H1 (cell line): ENCODE measurements around the gene ADAMTS17. TPM values are rescaled to one million over a fixed set of nuclear protein-coding genes. Genes with fewer than 3 reads are reported as not detected.

Experiments
- EP300 ChIP-seq, 2 experiments: IDR thresholded peaks; 1 replicate in 1 of 2; 2 replicates in 1 of 2; pipeline ENCODE4 v1.6.1; 2011 to 2012; ENCODE audit warnings: low read depth in 2 of 2, low read length in 2 of 2, mild to moderate bottlenecking in 2 of 2, borderline replicate concordance in 1 of 2, inconsistent platforms in 1 of 2, moderate library complexity in 1 of 2
- JUN ChIP-seq: IDR thresholded peaks from 2 replicates; pipeline ENCODE4 v1.6.1; 2011; ENCODE audit warnings: low read depth, mild to moderate bottlenecking, improper control_type of control experiment, low read length
- KDM1A ChIP-seq: fragments of 200-600, 300-600 bp; sonication (generic); IDR thresholded peaks from 2 replicates; pipeline ENCODE4 v1.7.1; 2016; ENCODE audit warnings: mild to moderate bottlenecking, low read length, borderline replicate concordance
- polyA plus RNA-seq, 7 experiments: library from polyadenylated mRNA; depleted of rRNA in 3 of 7; stranded (reverse) in 5 of 7; unstranded in 2 of 7; fragments of >200 nt in 5 of 7; fragments of 200-250 nt in 2 of 7; gene quantifications; 1 replicate in 5 of 7; 2 replicates in 1 of 7; 4 replicates in 1 of 7; pipeline versions ENCODE4 v1.2.1 to v1.2.3, GENCODE V29; 2011 to 2013; ENCODE audit warnings: missing spikeins in 2 of 7, mixed read lengths in 2 of 7
- total RNA-seq: library from RNA; stranded (reverse); fragmentation: NEBNext Ultra II Directional; extraction: Animal tissue kit (Norgen Biotek cat#: 25700); gene quantifications from 2 replicates; pipeline ENCODE4 v1.2.1, GENCODE V29; 2021

ADAMTS17 gene
- total and polyA plus RNA-seq, 2 of the 8 experiments (the other 6 are each of a cell fraction or from before 2014, with no cell fraction given) = 0.51 to 1.7 TPM

DNA sequence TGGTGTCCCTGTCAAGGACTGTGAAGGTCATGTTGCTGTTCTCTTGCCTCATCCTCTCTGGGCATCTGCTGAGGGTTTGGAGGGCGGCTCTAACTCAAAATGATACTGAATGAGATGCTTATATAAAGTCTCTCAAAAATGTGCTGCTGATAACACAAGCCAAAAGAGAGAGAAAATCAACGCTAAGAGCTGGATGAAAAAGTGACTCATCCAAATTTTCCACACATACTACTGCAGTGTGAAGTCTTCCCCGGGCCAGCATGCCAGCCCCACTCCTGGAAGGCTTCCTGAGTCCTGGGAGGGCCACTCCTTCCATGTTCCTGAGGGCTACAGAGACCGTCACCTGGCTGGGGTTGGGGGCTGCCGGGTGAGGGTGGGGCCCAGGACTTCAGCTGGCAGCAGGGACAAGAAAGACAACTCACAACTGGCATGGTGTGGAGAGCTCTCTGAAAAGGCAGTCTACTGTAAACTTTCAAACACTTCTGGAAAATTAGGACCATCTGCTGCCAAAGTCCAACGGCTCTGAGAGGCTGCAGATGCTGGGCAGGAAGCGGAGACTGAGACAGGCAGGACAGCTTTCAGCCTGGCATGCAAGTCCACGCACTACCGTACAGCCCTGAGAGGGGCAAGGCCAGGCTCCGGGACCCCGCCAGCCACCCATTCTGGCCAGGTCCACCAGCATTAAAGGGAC, 200.3 kb downstream of the ADAMTS17 start (continued):
- TF ChIP-seq KDM1A (no peak), EP300 (IDR thresholded peaks at IDR 0.05; ENCODE audit: borderline replicate concordance in 1 of 2, low read depth in 2 of 2, low read length in 2 of 2) (no peak), JUN (no peak)
